ENCODE measurements around the gene LHFPL6. TPM values are rescaled to one million over a fixed set of nuclear protein-coding genes. Genes with fewer than 3 reads are reported as not detected.

Gene LHFPL6
- 10 to 100 TPM; 37.3 to 52.1 TPM for total RNA-seq
- 65.5 TPM for polyA plus RNA-seq (ENCODE audit: insufficient read depth, low read depth, low replicate concordance)
- long read RNA-seq, donor 1, partial matches to known transcripts: 74 of 74 reads
- long read RNA-seq, donor 1, other reads (novel, unspliced or antisense): 0 of 74 reads
- long read RNA-seq, donor 2, partial matches to known transcripts: 27 of 27 reads
- long read RNA-seq, donor 2, other reads (novel, unspliced or antisense): 0 of 27 reads

DNA sequence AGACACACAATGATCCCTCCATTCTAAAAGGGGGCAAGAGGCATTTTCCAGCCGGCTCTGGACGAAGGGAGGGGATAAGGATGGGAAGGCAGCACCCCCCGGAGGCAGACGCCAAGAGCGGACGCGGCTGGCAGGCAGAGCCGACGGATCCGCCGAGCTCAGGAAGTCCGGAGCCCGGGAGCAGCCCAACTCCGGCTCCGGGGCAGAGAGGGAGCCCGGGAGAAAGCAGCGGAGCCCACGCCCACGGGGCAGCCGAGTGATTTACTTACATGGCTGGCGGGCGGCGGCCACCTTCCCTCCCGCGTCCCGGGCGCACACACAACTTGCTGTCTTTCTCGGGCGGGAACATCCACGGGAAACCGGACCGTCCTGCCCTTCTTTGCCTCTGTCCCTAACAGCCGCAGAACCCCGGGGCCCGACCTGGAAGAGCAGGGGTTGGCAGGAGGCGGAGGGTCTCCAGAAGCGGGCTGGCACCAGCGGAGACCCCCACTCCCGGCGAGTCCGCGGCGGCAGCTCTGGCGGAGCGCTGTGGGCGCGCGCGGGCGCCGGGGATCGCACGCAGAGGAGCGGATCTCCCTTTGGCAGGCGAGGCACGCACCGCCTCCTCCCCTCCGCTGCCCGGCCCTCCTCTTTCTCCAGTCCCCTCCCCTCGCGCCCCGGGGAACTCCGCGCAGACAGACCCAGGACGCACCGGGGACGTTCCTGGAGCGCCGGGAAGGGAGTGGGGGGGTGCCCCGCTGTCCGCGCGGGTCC lies at the start of gene LHFPL6:
Gene LHFPL6 (minus strand): TSS at position 580 of the 753 bp plus-strand sequence.
- intact Hi-C loops (cut with DNase I; ENCODE audit: low total_unique reads): no loop called here
- Histone ChIP-seq H3K27ac (peak within 1 kb of the TSS; percentile 71 to 90), H3K9me3 (no peaks in the 10 kb centered on the region), H3K4me1 (peaks cover 7% of the 10 kb centered on the region), H3K36me3 (ENCODE audit: low read depth, missing control alignments) (no peaks in the 10 kb centered on the region), H3K27me3 (no peaks in the 10 kb centered on the region), H3K4me3 (peak within 1 kb of the TSS; percentile 62 to 73)
- DNase-seq: peak; percentile 90
- WGBS, 2 donors: 0% methylated on average over 24 to 71 of the region's 73 CpGs
- TF ChIP-seq POLR2A (IDR thresholded peaks at IDR 0.05) (no peak), CTCF (IDR thresholded peaks at IDR 0.05) (peak in 1 of 3 experiments; percentile 33)

DNA sequence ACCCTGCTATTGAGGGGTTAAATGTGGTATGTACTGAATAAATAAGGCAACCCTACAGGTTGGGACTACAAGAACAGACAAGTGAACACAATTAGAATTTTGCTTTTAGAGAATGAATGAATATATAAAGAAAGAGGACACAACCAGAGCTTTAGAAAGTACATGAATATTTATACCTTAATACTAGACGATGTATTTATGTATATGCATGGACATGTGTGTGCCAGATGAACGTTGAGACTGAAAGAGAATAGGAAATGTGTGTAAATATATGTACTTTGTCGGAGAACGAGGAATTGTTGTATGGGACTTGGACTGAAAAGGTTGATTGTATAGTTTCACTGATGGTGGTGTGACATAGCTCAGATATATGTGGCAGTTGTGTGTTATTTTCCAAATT lies 43.1 kb upstream of the LHFPL6 start:
- WGBS, 2 donors: 80 to 84% methylated on average over 4 of the region's 4 CpGs
- H3K27ac ChIP-seq: no peak overlapping the region
- no peaks in the 10 kb centered on the region for H3K36me3 ChIP-seq (ENCODE audit: low read depth, missing control alignments)
- H3K4me1 ChIP-seq: no peaks in the 10 kb centered on the region
- no peak overlapping the region for H3K4me3 ChIP-seq
- DNase-seq: no peak
- TF ChIP-seq CTCF (IDR thresholded peaks at IDR 0.05) (no peak), POLR2A (IDR thresholded peaks at IDR 0.05) (no peak)
- intact Hi-C loops (cut with DNase I; ENCODE audit: low total_unique reads): no loop called here
- no peaks in the 10 kb centered on the region for H3K9me3 ChIP-seq
- H3K27me3 ChIP-seq: no peaks in the 10 kb centered on the region

DNA sequence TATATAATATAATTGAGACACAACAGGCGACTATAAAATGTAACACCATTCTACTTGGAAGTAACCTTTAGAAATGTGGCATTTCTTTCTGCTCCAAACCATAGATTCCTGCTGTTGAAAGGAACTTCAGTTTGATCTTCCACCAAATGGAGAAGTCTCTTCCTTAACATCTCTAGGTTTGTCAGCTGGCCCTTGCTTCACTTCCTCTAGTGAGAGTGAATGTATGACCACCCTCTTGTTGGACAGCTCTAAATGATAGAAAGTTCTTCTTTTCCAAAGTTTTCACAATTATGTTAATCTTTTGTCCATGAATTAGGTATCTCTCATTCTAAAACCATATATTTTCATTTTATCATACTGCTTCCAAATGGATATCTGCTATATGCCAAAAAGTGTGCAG lies 38.7 kb upstream of the LHFPL6 start:
- no peaks in the 10 kb centered on the region for H3K27me3 ChIP-seq
- no peak overlapping the region for H3K4me3 ChIP-seq
- no peak overlapping the region for H3K27ac ChIP-seq
- no peaks in the 10 kb centered on the region for H3K9me3 ChIP-seq
- H3K36me3 ChIP-seq (ENCODE audit: low read depth, missing control alignments): no peaks in the 10 kb centered on the region
- WGBS, 2 donors: 80 to 91% methylated on average over 1 of the region's 1 CpG
- no peak for DNase-seq
- intact Hi-C loops (cut with DNase I; ENCODE audit: low total_unique reads): no loop called here
- no peak for TF ChIP-seq CTCF (IDR thresholded peaks at IDR 0.05)
- TF ChIP-seq POLR2A (IDR thresholded peaks at IDR 0.05): no peak
- no peaks in the 10 kb centered on the region for H3K4me1 ChIP-seq

DNA sequence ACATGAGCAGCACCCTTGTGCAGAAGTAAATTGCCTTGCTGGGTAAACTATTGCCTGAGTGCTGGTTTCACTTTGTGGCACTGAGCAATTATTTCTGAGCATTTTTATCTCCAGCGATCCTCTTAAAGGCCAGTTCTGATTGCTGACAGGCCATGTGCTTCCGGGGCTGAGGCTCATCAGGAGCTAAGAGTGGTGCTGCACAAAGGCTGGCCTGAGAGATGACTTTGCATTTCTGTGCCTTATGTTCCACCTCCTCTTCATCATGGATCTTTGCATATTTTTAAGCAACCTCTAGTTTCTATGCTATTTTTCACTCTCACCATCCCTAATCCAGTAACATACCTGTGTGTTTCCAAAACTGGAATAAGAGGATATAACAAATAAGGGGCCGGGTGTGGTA lies 34.9 kb upstream of the LHFPL6 start:
- 62 to 85% methylated on average over 3 of the region's 3 CpGs for WGBS, 2 donors
- intact Hi-C loops (cut with DNase I; ENCODE audit: low total_unique reads): no loop called here
- H3K36me3 ChIP-seq (ENCODE audit: low read depth, missing control alignments): no peaks in the 10 kb centered on the region
- no peaks in the 10 kb centered on the region for H3K4me1 ChIP-seq
- no peak overlapping the region for H3K4me3 ChIP-seq
- no peak for DNase-seq
- TF ChIP-seq CTCF (IDR thresholded peaks at IDR 0.05) (no peak), POLR2A (IDR thresholded peaks at IDR 0.05) (no peak)
- H3K27me3 ChIP-seq: no peaks in the 10 kb centered on the region
- no peaks in the 10 kb centered on the region for H3K9me3 ChIP-seq
- H3K27ac ChIP-seq: no peak overlapping the region
